ENCODE results near the gene UBTD2.
"Not testable (repeated sequence)": the region's sequence is repeated elsewhere in the genome, so short reads cannot be mapped to it uniquely, and the experiment has no call there.

Gene UBTD2

DNA sequence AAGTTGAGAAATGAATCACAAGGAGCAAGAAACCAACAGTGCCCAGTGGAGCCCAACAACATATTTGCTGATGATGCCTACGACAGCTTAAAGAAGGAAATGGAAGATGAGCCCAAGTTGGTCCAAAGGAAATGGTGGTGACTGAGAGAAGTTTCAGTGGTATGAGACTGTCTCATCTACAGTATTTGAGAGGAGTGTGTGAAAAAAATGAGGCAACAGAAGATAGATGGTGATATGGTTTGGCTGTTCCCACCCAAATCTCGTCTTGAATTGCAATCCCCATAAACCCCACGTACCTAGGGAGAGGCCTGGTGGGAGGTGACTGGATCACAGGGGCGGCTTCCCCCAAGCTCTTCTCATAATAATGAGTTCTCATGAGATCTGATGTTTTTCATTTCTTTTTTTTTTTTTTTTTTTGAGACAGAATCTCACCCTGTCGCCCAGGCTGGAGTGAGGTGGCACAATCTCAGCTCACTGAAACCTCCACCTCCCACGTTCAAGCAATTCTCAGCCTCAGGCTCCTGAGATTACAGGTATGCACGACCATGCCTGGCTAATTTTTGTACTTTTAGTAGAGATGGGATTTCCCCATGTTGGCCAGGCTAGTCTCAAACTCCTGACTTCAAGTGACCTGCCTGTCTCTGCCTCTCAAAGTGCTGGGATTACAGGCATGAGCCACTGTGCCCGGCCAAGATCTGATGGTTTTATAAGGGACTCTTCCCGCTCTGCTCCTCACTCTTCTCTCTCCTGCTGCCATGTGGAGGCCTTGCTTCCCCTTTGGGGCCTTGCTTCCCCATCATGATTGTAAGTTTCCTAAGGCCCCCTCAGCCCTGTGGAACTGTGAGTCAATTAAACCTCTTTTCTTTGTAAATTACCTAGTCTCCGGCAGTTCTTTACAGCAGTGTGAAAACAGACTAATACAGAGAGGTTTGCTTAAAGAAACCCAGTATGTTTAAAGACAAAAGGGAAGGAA, 59.4 kb downstream of the UBTD2 start:
- DNase-seq (ENCODE audit: low spot score): peak; percentile 45
- no peak for TF ChIP-seq CTCF (IDR thresholded peaks at IDR 0.05; ENCODE audit: extremely low read depth, missing control alignments)

DNA sequence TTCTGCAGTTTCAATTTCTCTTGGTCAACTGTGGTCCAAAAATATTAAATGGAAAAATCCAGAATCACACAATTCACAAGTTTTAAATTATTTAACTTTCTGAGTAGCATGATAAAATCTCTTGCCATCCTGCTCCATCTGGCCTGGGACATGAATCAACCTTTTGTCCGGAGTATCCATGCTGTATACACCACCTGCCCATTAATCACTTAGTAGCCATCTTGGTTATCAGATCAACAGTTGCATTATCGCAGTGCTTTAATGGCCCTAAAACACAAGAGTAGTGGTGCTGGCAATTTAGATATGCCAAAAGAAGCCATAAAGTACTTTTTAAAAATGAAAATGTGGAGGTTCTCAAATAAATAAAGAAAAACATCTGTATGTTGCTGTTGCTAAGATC, 64.3 kb downstream of the UBTD2 start:
- no peak for DNase-seq (ENCODE audit: low spot score)
- TF ChIP-seq CTCF (IDR thresholded peaks at IDR 0.05; ENCODE audit: extremely low read depth, missing control alignments): no peak

DNA sequence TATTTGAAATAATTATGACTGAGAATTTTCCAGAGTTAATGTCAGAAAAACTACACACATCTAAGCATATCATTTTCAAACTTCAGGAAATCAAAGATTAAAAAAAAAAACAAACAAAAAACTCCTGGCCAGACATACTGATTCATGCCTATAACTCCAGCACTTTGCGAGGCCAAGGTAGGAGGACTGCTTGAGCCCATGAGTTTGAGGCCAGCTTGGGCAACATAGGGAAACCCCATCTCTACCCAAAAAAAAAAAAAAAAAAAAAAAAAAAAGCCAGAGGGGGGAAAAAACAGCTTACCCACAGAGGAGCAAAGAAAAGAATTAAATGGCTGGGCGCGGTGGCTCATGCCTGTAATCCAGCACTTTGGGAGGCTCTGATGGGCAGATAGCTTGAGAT, 67.2 kb downstream of the UBTD2 start:
- no peak for TF ChIP-seq CTCF (IDR thresholded peaks at IDR 0.05; ENCODE audit: extremely low read depth, missing control alignments)
- DNase-seq (ENCODE audit: low spot score): no peak

DNA sequence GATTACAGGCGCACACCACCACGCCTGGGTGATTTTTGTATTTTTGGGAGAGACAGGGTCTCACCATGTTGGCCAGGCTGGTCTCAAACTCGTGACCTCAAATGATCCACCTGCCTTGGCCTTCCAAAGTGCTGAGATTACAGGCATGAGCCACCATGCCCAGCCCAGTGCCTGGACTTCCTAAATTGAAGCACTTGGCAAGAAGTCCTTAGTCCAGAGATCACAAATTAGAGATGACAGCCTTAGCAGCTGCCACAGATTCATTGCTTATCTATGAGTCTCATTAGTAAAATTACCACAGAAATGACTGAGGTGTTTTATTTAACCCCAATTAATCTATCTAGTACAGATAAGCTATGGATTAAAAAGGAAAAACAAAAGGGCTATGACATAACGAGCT, 70.4 kb downstream of the UBTD2 start:
- no peak for DNase-seq (ENCODE audit: low spot score)
- no peak for TF ChIP-seq CTCF (IDR thresholded peaks at IDR 0.05; ENCODE audit: extremely low read depth, missing control alignments)

DNA sequence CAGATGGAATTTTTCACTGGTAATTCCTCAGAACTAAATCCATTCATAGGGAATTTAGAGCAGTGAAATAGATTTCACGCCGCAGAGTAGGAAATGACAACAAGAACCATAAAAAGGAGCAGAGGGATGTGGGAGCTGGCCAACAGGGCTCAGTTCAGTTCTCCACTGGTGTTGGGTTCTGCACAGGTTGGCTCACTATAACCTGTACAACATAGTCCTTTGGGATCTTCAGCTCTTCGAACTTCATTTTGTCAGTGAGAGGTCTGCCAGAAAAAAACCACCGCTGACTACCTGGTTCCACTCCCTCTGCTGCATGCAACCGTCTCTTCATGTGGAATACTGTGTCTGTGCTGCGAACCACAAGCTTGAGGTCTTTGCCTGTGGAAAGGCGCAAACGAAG, 71.9 kb downstream of the UBTD2 start:
- no peak for DNase-seq (ENCODE audit: low spot score)
- no peak for TF ChIP-seq CTCF (IDR thresholded peaks at IDR 0.05; ENCODE audit: extremely low read depth, missing control alignments)

DNA sequence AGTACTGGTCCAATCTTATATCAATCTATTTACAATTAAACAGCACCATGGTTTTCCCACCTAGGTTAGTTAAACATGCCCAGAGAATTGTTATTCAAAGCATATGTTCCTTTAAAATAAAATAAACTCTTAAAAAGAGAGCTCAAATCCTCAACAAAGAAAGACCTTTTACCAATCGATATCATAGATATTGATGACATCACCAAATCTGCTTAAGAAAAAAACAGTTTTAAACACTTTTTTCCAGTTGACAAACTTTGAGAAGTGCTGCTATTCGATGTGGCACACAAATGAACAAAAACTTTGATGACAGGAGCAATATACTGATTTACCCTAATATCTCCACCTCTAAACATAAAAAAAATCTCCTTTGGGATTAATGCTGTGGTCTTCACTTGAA, 73.8 kb downstream of the UBTD2 start:
- TF ChIP-seq CTCF (IDR thresholded peaks at IDR 0.05; ENCODE audit: extremely low read depth, missing control alignments): no peak
- DNase-seq (ENCODE audit: low spot score): no peak

DNA sequence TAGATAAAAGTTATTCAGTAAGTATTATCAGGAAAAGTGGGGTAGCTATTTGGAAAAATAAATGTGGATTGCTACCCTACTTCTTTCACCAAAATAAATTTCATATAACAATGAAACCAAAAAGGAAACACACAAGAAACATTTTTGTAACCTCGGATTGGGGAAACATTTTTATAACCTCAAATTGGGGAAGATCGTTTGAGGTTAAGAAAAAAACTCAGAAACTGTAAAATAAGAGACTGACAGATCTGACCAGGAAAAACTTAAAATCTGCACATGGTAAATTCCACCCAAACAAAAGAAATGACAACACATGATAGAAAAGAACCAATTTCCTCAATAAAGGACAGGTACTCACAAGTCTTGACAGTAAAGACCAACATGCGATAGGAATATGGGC, 76.1 kb downstream of the UBTD2 start:
- no peak for DNase-seq (ENCODE audit: low spot score)
- no peak for TF ChIP-seq CTCF (IDR thresholded peaks at IDR 0.05; ENCODE audit: extremely low read depth, missing control alignments)

GRCh38 chr5:172205984-172206383, 77.6 kb downstream of the UBTD2 start:
- DNase-seq (ENCODE audit: low spot score): not testable (repeated sequence)
